CD8-positive, alpha-beta memory T cell (primary cell): Measurements from ENCODE around the gene TRIM61. TPM values are rescaled to one million over a fixed set of nuclear protein-coding genes. Genes with fewer than 3 reads are reported as not detected.

Experiments used
- CTCF ChIA-PET: fragments of 350-600 bp; sonication (Branson Sonifier 250); formaldehyde crosslinking; loops from one replicate; lab custom pipeline; 2021; ENCODE audit warnings: antibody characterized with exemption; lab: Charles Lee
- POLR2A ChIA-PET: fragments of 350-600 bp; sonication (Branson Sonifier 250); formaldehyde crosslinking; loops from one replicate; lab custom pipeline; 2021; ENCODE audit warnings: antibody characterized with exemption; lab: Charles Lee
- DNase-seq, 5 donors: peaks; one replicate each; pipeline versions ENCODE4 v3.0.0 to v3.0.0-alpha.2; 2020 to 2022; ENCODE audit warnings: mixed read lengths in 1 of 5
- H3K27ac ChIP-seq: one replicate; pipeline ENCODE4 v1.7.0; 2013; ENCODE audit warnings: low read depth, mild to moderate bottlenecking, low read length, moderate library complexity
- H3K27me3 ChIP-seq: 2 replicates; pipeline ENCODE4 v1.7.0; 2013; ENCODE audit warnings: low read length, mild to moderate bottlenecking; ENCODE audit not compliant: insufficient read depth, poor library complexity, severe bottlenecking
- H3K36me3 ChIP-seq: 2 replicates; pipeline ENCODE4 v1.7.0; 2013; ENCODE audit warnings: mild to moderate bottlenecking, low read length, moderate library complexity; ENCODE audit not compliant: insufficient read depth
- H3K4me1 ChIP-seq: 2 replicates; pipeline ENCODE4 v1.7.0; 2013; ENCODE audit warnings: mild to moderate bottlenecking, low read length, moderate library complexity; ENCODE audit not compliant: insufficient read depth
- H3K4me3 ChIP-seq: 2 replicates; pipeline ENCODE4 v1.7.0; 2013; ENCODE audit warnings: mild to moderate bottlenecking, low read length
- H3K9me3 ChIP-seq: 2 replicates; pipeline ENCODE4 v1.7.0; 2013; ENCODE audit warnings: mild to moderate bottlenecking, low read length
- H3K27ac Mint-ChIP-seq, 8 donors: one replicate each; pipeline ENCODE4 v1.8.0; 2020 to 2021; ENCODE audit warnings: mixed read lengths in 8 of 8, mild to moderate bottlenecking in 6 of 8, inconsistent platforms in 3 of 8, moderate library complexity in 3 of 8
- H3K27me3 Mint-ChIP-seq, 2 donors: one replicate each; pipeline ENCODE4 v1.8.0; 2020 to 2021; ENCODE audit warnings: mixed read lengths in 2 of 2, mild to moderate bottlenecking in 1 of 2, moderate library complexity in 1 of 2
- H3K36me3 Mint-ChIP-seq, 3 donors: one replicate each; pipeline ENCODE4 v1.8.0; 2020 to 2021; ENCODE audit warnings: mixed read lengths in 3 of 3, inconsistent platforms in 1 of 3, mild to moderate bottlenecking in 1 of 3
- H3K4me1 Mint-ChIP-seq, 3 donors: one replicate each; pipeline ENCODE4 v1.8.0; 2020 to 2021; ENCODE audit warnings: mixed read lengths in 3 of 3, inconsistent platforms in 1 of 3, mild to moderate bottlenecking in 1 of 3
- H3K4me3 Mint-ChIP-seq, 7 donors: one replicate each; pipeline ENCODE4 v1.8.0; 2020 to 2021; ENCODE audit warnings: mixed read lengths in 7 of 7, mild to moderate bottlenecking in 6 of 7, moderate library complexity in 4 of 7, inconsistent platforms in 2 of 7
- H3K9me3 Mint-ChIP-seq, 5 donors: one replicate each; pipeline ENCODE4 v1.8.0; 2020 to 2022; ENCODE audit warnings: mixed read lengths in 5 of 5, mild to moderate bottlenecking in 3 of 5, moderate library complexity in 2 of 5, inconsistent platforms in 1 of 5
- polyA plus RNA-seq: library from polyadenylated mRNA; unstranded; fragments of 300-500 nt; fragmentation: Illumina TruSeq; gene quantifications from one replicate; pipeline ENCODE4 v1.2.3, GENCODE V29; 2021
- total RNA-seq, 2 experiments: library from RNA; stranded (reverse); gene quantifications; one replicate each; pipeline ENCODE4 v1.2.3, GENCODE V29; 2021

Gene TRIM61
- total and polyA plus RNA-seq, 3 experiments from 2014 or later: 1.3 to 3.3 (median 2.7) TPM

DNA sequence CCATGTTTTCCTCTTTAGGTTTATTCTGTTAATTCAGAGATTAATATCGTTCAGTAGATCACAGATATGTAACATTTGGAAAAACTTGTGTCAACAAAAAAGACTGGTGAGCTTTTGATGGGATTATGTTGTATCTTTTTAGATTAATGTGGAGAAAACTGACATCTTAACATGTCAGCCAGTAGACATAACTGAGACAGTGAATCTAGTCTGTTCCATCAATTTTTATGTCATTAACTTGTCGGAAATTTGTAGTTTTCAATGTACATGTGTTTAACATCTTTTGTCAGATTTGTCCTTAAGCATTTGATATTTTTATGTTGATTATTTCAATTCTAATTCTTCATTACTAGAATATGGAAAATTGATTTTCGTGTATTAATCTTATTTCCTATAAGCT lies 58.5 kb downstream of the TRIM61 start:
- POLR2A ChIA-PET: no interaction called here
- H3K4me3 ChIP-seq: no peak overlapping the region
- no peaks in the 10 kb centered on the region for H3K36me3 ChIP-seq
- H3K9me3 ChIP-seq: no peaks in the 10 kb centered on the region
- Mint-ChIP-seq H3K36me3 (no peaks in the 10 kb centered on the region), H3K4me3 (no peak overlapping the region), H3K9me3 (peaks cover 0 to 2% (median 0%) of the 10 kb centered on the region in 5 donors), H3K4me1 (no peaks in the 10 kb centered on the region), H3K27ac (no peak overlapping the region), H3K27me3 (no peaks in the 10 kb centered on the region)
- H3K4me1 ChIP-seq: no peaks in the 10 kb centered on the region
- CTCF ChIA-PET: no interaction called here
- no peak for DNase-seq
- no peak overlapping the region for H3K27ac ChIP-seq
- no peaks in the 10 kb centered on the region for H3K27me3 ChIP-seq

Other genes starting within 250 kb of the TRIM61 start
- gene SMIM31, start 223.5 kb downstream of the TRIM61 start, total RNA-seq: not detected
- not detected for gene SMIM31, start 223.5 kb downstream of the TRIM61 start, polyA plus RNA-seq
- not detected for gene APELA, start 100.5 kb downstream of the TRIM61 start, total RNA-seq
- gene APELA, start 100.5 kb downstream of the TRIM61 start, polyA plus RNA-seq: not detected
- gene TRIM60, start 54.3 kb upstream of the TRIM61 start, total RNA-seq: not detected
- not detected for gene TRIM60, start 54.3 kb upstream of the TRIM61 start, polyA plus RNA-seq
- not detected for gene TRIM75, start 76.2 kb upstream of the TRIM61 start, total RNA-seq
- gene TRIM75, start 76.2 kb upstream of the TRIM61 start, polyA plus RNA-seq: not detected
- gene TMEM192, start 135.2 kb upstream of the TRIM61 start, total RNA-seq: 10 to 100 TPM; 18.1 to 20.8 TPM
- 23.9 TPM for gene TMEM192, start 135.2 kb upstream of the TRIM61 start, polyA plus RNA-seq
- 10 to 100 TPM; 25.7 to 25.9 TPM for gene KLHL2, start 229.9 kb upstream of the TRIM61 start, total RNA-seq
- gene KLHL2, start 229.9 kb upstream of the TRIM61 start, polyA plus RNA-seq: 5.2 TPM